ENCODE data around the gene ALDH4A1.

The ALDH4A1 gene

DNA sequence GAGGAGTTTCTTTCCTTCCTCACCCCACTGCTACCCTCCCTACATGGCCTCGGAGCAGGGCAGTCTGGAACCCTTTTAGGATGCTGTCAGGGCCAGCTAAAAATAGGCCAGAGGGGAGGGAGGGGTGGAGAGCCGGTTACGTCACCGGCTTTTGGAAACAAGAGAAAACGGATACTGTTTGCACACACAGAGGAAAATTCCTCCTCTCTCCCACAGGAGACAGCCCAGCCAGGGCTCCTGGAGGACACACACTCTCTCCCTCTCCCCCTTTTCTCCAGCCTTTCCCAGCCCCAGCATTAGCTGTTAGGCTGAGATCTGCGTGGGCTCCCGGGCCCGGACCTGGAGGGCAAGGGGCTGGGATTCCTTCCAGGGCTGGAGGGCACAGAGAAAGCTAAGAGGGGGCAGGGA is 20.0 kb upstream of the ALDH4A1 start:
- peak; percentile 28 for DNase-seq

DNA sequence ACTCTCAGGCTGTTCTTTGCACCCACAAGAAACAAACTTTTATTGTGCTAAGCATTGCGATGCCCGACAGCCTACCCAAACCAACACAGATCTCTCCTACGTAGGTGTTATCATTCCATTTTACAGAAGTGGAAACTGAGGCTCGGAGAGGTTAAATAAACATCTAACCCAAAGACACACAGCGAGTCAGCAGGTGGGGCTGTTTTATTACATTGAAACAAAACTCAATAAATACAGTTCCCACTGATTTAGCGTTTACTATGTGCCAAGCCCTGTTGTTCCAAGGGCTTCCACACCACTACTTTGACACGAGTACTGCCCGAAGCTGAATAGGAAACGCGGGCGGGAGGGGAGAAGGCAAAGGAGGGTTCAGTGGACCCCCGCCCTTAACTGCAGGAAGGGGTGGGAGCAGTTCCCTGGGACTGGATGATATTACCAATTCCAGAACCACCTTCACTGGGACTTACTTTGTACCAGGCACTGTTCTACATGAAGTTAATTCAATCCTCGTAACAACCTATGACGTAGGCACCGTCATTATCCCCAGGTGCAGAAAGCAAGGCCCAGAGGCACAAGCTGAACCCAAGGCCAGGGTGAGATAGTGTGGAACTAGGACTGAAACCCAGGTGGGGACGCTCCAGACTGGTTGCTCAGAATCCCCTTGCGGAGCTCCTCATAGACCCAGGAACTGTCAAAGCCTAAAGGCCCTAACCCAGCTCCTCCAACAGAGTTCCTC is 19.3 kb upstream of the ALDH4A1 start:
- DNase-seq, result no peak

DNA sequence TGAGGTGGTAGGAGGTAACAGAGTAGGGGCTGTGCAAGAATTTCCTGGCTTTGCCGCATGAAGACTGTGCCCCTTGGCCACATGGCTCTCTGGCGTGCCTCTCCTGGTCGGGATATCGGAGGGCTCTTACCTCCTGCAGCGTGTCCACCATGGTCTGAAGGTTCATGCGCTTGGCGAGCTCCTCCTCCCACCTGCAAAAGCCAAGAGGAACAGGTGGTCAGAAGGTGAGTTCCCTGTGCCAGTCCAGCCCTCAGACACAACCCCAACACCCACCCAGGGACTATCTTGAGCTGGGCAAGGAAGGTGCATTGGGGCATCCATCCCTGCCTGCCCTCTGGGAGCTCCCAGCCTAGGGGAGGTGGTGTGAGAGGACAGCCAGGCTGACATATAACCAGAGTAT is 18.6 kb upstream of the ALDH4A1 start:
- no peak for DNase-seq

DNA sequence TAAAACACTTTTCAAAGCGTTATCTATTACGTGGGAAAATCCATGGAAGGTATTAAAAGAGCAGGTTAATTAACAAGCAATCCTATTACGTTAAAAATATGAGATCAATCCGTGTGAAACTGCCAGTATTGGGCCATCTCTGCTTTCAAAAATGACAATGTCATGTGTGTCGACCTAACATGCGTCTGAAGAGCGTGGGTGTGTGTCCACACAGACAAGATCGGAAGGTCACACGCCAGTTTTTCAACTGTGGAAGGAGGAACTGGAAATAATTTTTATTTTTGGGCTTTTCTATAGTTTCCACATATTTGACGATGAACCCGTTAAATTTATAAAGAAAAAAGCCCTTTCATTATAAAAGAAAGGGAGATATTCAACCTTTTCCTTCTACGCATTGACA is 17.6 kb upstream of the ALDH4A1 start:
- no peak for DNase-seq

DNA sequence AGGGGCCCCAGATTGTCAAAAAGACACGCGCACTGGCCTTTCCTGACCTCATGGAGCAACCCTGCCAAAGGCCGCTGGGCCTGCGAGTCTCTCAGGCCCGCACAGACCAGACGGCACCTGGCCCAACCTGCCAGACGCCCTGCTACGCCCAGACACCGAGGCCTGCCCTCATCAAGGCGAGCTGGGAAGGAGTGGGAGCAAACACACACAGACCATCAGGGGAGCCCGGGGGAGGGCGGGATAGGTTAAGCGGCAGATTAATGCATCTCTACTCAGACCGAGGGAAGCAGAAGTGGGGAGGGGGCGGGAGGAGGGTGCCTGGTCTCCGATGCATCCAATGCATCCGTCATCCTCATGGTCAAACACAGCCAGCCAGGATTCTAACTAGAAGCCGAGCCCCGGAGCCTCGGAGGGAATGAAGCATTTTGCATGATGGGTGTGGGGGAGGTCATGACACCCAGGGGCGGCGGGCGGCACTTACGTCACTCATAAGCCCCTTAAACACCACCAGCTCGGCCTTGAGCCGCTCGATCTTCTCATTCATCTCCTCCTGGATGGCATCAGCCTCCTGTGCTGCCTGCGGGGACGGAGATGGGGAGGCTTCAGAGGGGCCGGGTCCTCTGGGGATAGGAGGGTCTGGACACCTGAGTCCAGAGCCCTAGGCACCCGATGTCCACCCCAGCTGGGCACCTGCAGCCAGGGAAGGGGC is 17.0 kb upstream of the ALDH4A1 start:
- no peak for DNase-seq

DNA sequence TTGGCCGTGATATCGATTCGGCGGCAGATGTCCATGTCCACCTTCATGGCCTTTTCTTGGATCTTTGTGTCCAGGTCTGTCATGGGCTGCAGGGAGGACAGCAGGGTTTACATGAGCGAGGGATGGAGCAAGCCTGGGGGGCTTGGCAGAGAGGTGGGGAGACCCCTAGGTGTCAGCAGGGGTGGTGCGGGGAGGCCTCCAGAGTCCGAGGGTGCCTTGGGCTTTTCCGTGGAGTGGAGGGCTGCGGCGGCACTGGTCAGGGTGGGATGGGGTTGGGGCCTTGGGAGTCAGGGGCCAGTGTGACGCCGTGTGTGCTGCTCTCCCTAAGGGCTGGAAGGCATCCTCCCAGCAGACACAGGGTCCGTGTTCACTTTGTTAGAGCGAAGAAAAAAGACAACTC is 16.1 kb upstream of the ALDH4A1 start:
- no peak for DNase-seq

DNA sequence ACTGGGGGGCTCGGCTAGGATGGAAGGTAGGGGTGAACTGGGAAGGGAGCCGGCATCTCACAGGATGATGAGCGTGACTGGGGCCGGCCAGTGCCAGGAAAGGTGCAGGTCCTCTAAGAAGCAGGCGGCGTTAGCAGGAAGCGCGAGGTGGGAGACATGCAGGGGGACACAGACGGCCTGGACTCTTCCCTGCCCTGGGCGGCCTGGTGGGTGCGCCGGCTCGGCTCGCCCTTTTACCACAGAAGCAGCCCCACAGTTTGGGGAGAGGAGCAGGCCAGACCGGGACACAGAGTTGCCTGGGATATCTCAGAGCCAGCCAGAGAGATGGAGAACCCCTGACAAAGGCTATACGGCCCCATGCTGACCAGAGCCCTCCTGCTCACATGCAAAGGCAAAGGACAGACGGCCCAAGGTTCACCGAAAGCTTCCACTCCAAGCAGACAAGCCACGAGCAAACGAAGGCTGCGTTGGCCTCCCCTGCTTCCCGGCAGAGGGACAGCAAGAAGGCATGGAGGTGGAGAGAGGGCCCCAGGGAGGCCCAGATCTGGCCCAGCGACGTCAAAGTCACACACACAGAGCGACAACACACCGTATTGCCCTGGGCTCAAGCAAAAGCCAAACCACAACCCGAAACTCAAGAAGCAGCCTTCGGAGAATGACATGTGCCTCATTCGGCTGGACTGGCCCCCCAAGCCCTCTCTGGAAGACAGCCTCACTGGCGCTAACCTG is 14.9 kb upstream of the ALDH4A1 start:
- DNase-seq, result no peak

DNA sequence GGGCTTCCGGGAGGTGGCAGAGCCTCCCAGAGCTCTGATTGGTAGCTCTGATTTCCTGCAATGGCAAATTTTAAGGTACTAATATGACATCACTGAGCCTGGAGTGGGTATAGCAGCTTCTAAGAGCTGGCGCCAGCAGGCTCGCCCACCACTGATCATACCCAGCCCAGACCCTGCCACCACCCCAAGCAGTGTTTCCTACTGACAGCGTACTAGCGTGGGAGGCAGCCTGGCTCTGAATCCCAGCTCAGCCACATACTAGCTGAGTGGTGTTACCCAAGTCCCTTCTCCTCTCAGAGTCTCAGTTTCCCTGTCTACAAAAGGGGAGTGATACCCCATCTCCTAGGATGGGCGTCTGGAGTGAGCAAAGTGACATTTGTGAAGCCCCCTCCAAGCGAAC is 13.0 kb upstream of the ALDH4A1 start:
- DNase-seq, result no peak

DNA sequence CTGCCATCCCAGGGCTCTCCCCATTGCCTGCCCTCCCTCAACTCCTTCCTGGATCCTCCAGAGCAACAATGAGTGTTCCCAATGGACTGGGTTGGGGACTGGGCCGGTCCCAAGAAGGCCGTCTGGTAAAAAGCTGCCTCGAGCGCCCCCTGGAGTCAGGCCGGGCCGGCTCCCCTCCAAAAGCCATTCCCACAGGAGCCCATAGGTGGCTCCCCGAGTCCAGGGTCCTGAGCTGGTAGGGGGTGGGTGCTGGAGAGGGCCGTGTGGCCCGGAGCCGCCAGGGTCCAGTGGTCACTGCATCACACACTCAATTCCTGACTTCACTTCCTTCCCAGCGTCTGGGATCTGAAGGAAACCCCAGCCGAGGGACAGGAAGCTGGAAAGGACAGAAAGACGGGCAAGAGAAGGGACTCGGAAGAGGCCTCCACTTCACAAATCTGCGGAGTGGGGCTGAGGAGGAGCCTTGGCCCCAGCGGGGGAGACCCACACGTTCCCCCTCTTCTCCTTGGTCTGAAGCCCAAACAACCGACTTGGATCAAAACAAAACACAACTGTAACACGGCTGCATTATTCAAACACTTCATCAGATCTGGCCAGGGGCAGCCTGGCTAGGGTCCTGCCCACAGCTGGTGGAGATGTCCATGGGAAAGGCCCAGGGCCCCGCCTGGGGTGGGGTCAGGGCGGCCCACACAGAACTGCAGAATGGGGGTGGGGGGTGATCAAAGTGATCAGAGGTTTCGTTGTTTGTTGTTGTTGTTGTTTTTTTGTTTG is 10.9 kb upstream of the ALDH4A1 start:
- peak; percentile 7 for DNase-seq

DNA sequence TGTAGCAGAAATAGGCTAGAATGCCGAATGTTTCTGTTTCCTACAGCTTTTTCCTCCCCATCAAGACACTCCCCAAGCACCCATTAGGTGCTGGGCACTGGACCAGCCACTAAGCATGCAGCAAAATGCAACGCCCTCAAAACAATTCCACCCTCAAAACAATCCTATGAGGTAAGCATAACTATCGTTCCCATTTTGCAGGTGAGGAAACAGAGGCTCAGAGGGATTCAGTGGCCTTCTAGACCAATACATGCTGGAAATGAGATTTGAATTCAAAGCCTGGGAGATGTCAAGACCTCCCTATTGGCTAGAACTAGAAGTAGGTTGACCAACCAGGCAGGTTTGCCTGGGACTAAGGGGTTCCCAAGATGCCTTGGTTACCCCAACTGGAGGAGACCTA is 10.2 kb upstream of the ALDH4A1 start:
- DNase-seq, result no peak

DNA sequence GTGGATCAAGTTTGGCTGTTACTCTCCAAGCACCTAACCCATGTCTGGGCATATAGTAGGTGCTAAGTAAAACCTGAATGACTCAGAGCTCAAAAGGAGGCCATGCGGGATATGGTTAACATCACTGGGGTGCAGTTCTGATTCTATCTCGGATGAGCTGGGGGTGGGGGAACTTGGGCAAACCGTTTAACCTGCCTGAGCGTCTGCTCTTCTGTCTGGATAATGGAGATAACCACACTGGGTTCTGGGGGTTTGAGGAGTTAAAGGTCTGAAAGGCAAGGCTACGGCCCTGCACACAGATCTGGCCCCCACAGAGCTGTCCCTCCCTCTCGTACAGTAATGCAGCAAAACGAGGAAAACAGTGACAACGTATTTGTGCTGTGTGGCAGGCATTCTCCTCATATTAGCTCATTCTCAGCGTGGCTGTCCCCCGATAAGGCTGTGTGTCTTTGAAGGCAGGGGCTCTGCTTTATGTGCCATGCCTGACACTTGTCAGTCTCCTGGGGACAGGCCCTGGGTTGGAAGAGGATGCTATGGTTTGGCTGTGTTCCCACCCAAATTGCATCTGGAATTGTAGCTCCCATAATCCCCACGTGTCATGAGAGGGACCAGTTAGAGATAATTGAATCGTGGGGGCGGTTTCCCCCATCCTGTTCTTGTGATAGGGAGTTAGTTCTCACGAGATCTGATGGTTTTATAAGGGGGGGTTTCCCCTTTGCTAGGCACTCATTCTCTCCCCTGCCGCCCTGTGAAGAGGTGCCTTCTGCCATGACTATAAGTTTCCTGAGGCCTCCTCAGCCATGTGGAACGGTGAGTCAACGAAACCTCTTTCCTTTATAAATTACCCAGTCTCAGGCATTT is 6.8 kb upstream of the ALDH4A1 start:
- DNase-seq, result no peak

DNA sequence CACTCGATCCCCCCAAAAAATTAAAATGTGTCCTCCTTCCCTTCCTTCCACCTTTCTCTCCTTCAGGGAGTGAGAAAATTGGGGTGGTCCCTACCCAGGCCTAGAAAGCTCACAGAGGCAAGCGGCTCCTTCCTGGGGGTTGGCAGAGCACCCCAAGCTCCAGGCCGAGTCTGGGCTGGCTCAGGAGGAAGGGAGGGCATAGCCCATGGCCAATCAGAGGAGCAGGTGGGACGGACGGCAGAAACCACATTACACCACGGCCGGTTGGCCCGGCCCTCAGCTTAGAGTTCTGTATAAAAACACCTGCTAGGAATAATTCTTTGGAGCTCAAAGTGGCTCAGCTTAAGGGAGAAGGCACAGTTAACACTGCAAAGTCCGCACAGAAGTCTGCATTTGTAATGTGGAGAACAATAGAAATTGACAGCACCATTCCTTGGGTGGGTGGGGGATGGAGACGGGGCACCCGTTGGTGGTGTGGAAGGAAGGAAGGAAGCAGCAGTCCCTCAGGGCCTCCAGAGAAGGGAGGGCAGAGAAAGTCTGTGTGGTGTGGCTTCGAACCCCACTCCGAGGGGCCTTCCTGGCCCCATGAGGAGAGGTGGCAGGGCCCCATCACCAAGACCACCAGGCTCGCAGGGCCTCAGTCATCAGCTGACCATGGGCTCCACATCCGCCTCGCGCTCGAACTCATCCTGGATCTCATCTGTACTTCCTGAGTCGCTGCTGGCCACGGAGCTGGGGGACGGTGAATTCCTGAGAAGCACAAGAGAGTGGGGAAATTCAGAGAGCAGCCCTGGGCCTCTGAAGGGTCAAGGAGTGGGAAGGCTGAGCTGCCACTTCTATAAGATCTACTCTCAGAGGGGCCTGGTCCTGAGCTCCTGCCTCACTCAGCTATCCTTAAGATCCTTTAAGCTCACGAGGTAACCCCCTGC is 5.8 kb upstream of the ALDH4A1 start:
- no peak for DNase-seq

DNA sequence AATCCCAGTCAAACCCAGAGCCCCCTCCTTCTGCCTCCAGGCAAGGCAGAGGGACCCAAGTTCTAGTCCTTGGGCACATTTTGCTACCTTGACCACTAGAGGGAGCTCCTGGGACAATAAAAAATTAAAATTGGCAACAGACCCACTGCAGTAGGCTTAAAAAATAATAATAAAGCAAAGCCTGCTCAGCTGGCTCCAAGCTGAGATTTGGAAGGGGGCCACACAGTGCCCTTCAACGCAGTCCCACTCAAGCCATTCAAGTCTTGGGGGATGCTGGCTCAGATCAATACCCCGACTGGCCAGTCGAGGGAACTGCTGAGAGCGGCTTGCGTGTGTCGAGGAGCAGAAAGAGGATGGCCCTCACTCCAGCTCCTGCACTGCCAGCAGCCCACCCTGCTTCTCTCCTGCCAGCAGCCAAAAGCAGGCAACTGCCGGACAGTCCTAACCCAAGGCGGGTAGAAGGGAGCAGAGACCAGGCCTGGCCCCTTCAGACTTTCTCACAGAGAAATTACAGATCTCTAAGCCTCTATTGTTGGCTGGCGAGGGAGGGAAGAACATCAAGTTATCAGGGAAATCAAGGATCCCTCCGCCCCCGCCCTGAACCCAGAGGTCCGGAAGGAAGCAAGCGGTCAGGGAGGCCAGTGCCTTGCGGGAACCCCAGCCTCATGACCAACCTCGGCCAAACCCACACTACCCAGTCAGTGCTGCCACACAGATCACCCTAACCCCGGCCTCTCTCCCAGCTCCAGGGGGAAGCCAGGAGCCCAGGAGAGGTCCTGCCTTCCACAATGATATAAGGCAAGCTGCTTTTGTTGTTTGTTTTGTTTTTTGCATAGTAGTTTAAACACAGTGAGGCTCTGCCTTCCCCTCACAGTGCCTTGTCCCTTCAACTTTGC is 4.9 kb upstream of the ALDH4A1 start:
- peak; percentile 50 for DNase-seq

DNA sequence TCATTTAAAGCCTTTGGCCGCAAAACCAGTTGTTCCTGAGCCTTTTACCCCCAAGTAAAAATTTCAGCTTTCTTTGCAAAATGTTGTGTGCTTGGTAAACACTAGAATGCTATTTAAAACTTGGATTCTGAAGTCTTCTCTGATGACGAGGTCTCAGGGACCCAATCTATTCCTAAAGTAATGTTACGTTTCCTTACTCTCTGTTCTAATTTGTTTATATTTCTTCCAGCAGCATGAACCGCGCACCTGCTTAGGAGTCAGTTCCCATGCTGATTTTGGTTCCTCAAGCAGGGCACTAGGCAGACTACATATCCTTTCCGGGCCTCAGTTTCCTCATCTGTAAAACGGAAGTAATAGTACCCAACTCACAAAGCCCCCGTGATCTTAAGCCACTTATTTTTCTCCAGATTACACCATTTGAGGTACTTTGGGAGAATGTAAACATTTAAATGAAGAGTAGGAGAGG is 969 bp upstream of the ALDH4A1 start:
- no peak for DNase-seq

DNA sequence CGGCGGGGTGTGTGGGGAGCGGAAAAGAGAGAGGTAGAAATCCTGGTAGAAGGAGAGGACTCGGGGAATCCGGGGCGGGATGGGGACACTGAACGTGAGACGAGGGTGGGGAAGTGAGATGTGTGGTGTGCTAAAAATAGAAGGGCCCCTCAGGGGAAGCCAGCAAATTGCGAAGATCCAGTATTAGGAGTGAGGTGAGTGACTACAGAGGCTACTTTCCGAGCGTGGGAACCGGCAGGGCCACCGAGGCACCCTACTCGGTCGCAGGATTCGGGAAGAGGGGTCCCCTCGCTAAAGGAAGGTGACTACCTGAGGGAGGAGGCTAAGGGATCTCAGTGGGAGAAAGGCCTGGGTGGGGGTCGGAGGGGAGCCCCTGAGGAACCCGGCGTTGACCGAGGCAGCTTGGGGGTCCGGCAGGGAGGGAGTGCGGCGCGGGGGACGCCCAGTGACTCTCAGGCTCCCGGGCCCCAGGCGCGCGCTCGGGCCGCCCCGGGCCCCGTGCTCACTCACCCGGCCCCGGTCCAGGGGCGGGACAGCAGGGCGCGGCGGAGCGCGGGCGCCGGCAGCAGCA is 318 bp downstream of the ALDH4A1 start:
- DNase-seq, result no peak

DNA sequence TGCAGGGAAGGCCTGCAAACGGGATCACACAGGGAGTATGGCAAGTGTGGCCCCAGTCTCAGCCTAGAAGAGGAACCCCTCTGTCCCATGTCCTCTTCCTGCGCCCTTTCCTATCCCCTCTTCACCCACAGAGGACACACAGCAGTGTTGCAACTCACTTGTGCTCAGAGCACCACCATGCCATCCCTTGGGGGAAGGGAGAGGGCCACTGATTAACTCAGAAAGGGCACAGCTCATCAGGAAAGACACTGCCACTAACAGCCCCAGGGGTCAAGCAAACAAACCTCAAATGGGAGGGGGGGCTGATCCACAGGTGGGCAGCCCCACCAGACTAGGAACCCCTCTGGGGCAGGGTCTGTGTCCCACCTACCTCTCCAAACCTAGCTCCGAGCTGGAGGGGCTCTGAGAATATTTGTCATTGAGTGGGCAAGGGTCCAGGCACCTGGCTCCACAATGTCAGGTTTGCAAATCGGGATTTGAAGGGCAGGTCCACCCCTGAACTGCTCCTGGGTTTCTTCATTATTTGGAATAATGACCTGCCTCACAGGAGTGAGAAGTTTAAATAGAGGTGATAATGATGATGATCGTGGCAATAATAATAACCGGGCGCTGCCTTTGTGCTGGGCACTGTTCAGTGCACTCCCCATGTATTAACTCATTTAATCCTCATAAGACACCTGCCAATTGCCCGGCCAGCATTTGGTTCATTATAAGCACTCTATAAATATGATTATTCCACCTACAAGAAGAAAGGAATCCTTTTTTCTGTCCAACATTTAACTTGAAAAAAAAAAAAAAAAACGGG is 1.0 kb downstream of the ALDH4A1 start:
- DNase-seq, result no peak

DNA sequence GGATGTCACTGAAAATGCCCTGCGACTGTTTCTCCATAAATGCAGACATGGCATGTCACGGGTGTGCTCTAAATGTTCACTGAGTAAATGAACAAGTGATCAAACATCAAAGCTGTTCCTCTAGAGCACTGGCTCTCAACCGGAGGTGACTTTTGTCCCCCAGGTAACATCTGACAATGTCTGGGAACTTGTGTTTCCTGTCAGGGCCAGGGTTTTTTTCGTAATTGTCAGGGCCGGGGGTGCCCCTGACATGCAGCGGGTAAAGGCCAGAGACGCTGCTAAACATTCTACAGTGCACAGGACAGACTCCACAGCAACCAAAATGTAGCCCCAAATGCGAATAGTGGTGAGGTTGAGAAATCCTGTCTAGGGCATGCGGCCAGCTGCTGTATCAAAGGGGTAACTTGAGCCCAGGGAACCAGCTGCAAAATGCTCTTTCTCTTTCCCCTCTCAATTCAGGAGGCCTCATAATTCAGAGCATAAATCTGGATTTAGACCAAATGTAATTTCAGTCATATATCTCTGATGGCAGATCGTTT is 2.0 kb downstream of the ALDH4A1 start:
- DNase-seq, result no peak

DNA sequence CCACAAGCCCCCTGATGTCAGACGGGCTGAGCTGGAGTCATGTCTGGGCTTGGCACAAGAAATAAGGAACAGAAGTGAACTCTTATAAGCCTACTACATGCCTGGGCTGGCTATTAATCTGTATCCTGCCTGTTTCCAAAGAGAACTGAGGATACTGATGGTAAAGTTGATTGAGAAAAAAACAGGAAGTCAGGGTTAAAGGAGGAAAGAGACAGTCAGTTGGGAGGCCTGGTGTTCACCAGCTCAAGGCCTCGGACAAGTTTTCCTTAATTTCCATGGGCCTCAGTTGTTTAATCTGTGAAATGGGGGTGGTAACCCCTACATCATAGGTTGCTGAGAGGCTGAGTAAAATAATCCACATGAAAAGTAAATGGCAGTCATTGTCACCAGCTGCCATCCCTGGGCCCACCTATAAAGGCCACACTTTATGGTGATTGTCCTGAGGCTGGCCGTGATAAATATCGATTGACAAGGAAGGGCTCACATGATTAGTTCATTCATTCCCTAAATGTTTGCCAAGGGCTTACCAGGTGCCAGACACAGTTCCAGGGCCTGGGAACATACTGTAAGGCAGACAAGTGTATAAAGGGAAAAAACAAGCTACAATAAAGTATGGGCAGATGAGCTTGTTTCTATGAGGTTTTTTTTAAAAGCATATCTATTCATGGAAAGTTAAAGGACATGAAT is 2.8 kb downstream of the ALDH4A1 start:
- no peak for DNase-seq

All from NCI-H1694 treated with DMSO at 0.1 percent for 48 hours (cell line).